ENCODE measurements around the gene STT3B.

The STT3B gene

GRCh38 chr3:31521468-31521867 is 11.3 kb upstream of the STT3B start:
- DNase-seq: no peak

- no peak for DNase-seq
Measured at GRCh38 chr3:31522152-31522551, 10.6 kb upstream of the STT3B start.

GRCh38 chr3:31523543-31523942 is 9.2 kb upstream of the STT3B start:
- DNase-seq: no peak

GRCh38 chr3:31525532-31525931 is 7.2 kb upstream of the STT3B start:
- DNase-seq: no peak

GRCh38 chr3:31529421-31529820 is 3.3 kb upstream of the STT3B start:
- DNase-seq: no peak

- DNase-seq: no peak
Measured at GRCh38 chr3:31530039-31530959, 2.4 kb upstream of the STT3B start.

GRCh38 chr3:31530960-31531335 is 1.8 kb upstream of the STT3B start:
- DNase-seq: no peak

GRCh38 chr3:31531452-31531991 is 1.2 kb upstream of the STT3B start:
- DNase-seq: no peak

- DNase-seq: peak; percentile 92
Measured at GRCh38 chr3:31531992-31532586, 636 bp upstream of the STT3B start.

- peak; percentile 15 for DNase-seq
Measured at GRCh38 chr3:31533169-31534064, 692 bp downstream of the STT3B start.

- peak; percentile 13 for DNase-seq
Measured at GRCh38 chr3:31534065-31534425, 1.3 kb downstream of the STT3B start.

- no peak for DNase-seq
Measured at GRCh38 chr3:31536497-31536896, 3.8 kb downstream of the STT3B start.

- DNase-seq: no peak
Measured at GRCh38 chr3:31538801-31539200, 6.1 kb downstream of the STT3B start.

GRCh38 chr3:31539275-31539674 is 6.5 kb downstream of the STT3B start:
- DNase-seq: no peak

GRCh38 chr3:31541089-31541488 is 8.4 kb downstream of the STT3B start:
- no peak for DNase-seq

- DNase-seq: no peak
Measured at GRCh38 chr3:31542246-31542645, 9.5 kb downstream of the STT3B start.

GRCh38 chr3:31543375-31543774 is 10.7 kb downstream of the STT3B start:
- DNase-seq: no peak

- DNase-seq: no peak
Measured at GRCh38 chr3:31544634-31545033, 11.9 kb downstream of the STT3B start.

GRCh38 chr3:31546162-31546561 is 13.4 kb downstream of the STT3B start:
- no peak for DNase-seq

- DNase-seq: no peak
Measured at GRCh38 chr3:31546725-31547124, 14.0 kb downstream of the STT3B start.

GRCh38 chr3:31550452-31551251 is 17.9 kb downstream of the STT3B start:
- peak; percentile 31 for DNase-seq

GRCh38 chr3:31551646-31552045 is 18.9 kb downstream of the STT3B start:
- DNase-seq: no peak
